Neural cell (in vitro differentiated cells): ENCODE data around the gene P2RX5. TPM values are rescaled to one million over a fixed set of nuclear protein-coding genes. Genes with fewer than 3 reads are reported as not detected.

Experiments
- H2AFZ ChIP-seq: fragments of 200-600, 300-800 bp; sonication (generic), shearing (Covaris generic); 2 replicates; pipeline ENCODE4 v1.6.0; 2014; ENCODE audit warnings: low read depth, mild to moderate bottlenecking, antibody characterized with exemption, low read length, moderate library complexity
- H3F3A ChIP-seq: fragments of 200-600 bp; shearing (Covaris generic); 2 replicates; pipeline ENCODE4 v1.6.1; 2016; ENCODE audit warnings: mild to moderate bottlenecking, moderate library complexity, mixed read lengths, antibody characterized with exemption, low read length; ENCODE audit not compliant: insufficient read depth, poor library complexity, severe bottlenecking
- H3K27ac ChIP-seq: fragments of 200-600, 300-800 bp; sonication (generic), shearing (Covaris generic); 2 replicates; pipeline ENCODE4 v1.5.1; 2014; ENCODE audit warnings: mild to moderate bottlenecking, low read length, moderate library complexity
- H3K27me3 ChIP-seq: fragments of 300-800, 200-600 bp; sonication (generic), shearing (Covaris generic); 2 replicates; pipeline ENCODE4 v1.6.0; 2014; ENCODE audit warnings: mild to moderate bottlenecking, low read depth, low read length, moderate library complexity; ENCODE audit not compliant: insufficient read depth
- H3K36me3 ChIP-seq: fragments of 300-800, 200-600 bp; sonication (generic), shearing (Covaris generic); 2 replicates; pipeline ENCODE4 v1.5.1; 2014; ENCODE audit warnings: mild to moderate bottlenecking, antibody characterized with exemption, low read length, moderate library complexity; ENCODE audit not compliant: insufficient read depth
- H3K4me2 ChIP-seq: fragments of 300-800, 200-600 bp; sonication (generic), shearing (Covaris generic); 2 replicates; pipeline ENCODE4 v1.6.0; 2014; ENCODE audit warnings: mild to moderate bottlenecking, low read length
- H3K4me3 ChIP-seq: fragments of 300-800, 200-600 bp; sonication (generic), shearing (Covaris generic); 2 replicates; pipeline ENCODE4 v1.5.1; 2014; ENCODE audit warnings: mild to moderate bottlenecking, low read length, moderate library complexity
- H3K79me2 ChIP-seq: fragments of 200-600 bp; shearing (Covaris generic); replicated peaks from 2 replicates; pipeline ENCODE4 v1.6.0; 2014; ENCODE audit warnings: mild to moderate bottlenecking, low read length, moderate library complexity; ENCODE audit not compliant: insufficient read depth
- H3K9ac ChIP-seq: fragments of 300-800, 200-600 bp; sonication (generic), shearing (Covaris generic); 2 replicates; pipeline ENCODE4 v1.6.1; 2016; ENCODE audit warnings: mild to moderate bottlenecking, low read length, mixed read lengths
- H3K9me2 ChIP-seq: fragments of 200-600 bp; shearing (Covaris generic); 2 replicates; pipeline ENCODE4 v1.6.1; 2016; ENCODE audit warnings: mild to moderate bottlenecking, low read length, mixed read lengths; ENCODE audit not compliant: insufficient read depth
- H3K9me3 ChIP-seq: fragments of 200-600, 300-800 bp; sonication (generic), shearing (Covaris generic); 2 replicates; pipeline ENCODE4 v1.6.1; 2016; ENCODE audit warnings: mild to moderate bottlenecking, mixed run types, low read length, moderate library complexity, mixed read lengths
- H4K20me1 ChIP-seq: fragments of 200-600 bp; shearing (Covaris generic); 2 replicates; pipeline ENCODE4 v1.6.1; 2016; ENCODE audit warnings: mild to moderate bottlenecking, mixed run types; ENCODE audit not compliant: insufficient read depth
- EP300 ChIP-seq: fragments of 450-650 bp; conservative IDR thresholded peaks from 2 replicates; pipeline ENCODE4 v1.6.1; 2014; ENCODE audit warnings: antibody characterized with exemption, mild to moderate bottlenecking, moderate library complexity; ENCODE audit not compliant: poor library complexity, severe bottlenecking
- EZH2 ChIP-seq: fragments of 200-600, 300-800 bp; shearing (Covaris generic), sonication (generic); IDR thresholded peaks from 2 replicates; pipeline ENCODE4 v1.6.1; 2014; ENCODE audit warnings: antibody characterized with exemption, low read length, borderline replicate concordance, mild to moderate bottlenecking; ENCODE audit not compliant: insufficient read depth, poor library complexity, severe bottlenecking
- MXI1 ChIP-seq: fragments of 450-650 bp; conservative IDR thresholded peaks from 2 replicates; pipeline ENCODE4 v1.6.1; 2014; ENCODE audit warnings: antibody characterized with exemption, mild to moderate bottlenecking; ENCODE audit not compliant: poor library complexity, severe bottlenecking
- POLR2AphosphoS5 ChIP-seq: IDR thresholded peaks from 2 replicates; pipeline ENCODE4 v1.6.1; 2012
- RAD21 ChIP-seq: fragments of 450-650 bp; conservative IDR thresholded peaks from 2 replicates; pipeline ENCODE4 v1.6.1; 2014; ENCODE audit warnings: antibody characterized with exemption, mild to moderate bottlenecking, moderate library complexity
- SMC3 ChIP-seq: fragments of 450-650 bp; conservative IDR thresholded peaks from 2 replicates; pipeline ENCODE4 v1.6.1; 2014; ENCODE audit warnings: antibody characterized with exemption, mild to moderate bottlenecking, moderate library complexity; ENCODE audit not compliant: poor library complexity
- TAF1 ChIP-seq: IDR thresholded peaks from 2 replicates; pipeline ENCODE4 v1.6.1; 2012; ENCODE audit warnings: low read depth
- polyA plus RNA-seq: library from polyadenylated mRNA; depleted of rRNA; stranded (reverse); fragments of >200 nt; gene quantifications from 2 replicates; pipeline ENCODE4 v1.2.3, GENCODE V29; 2014
- TF ChIP-seq, protein P1 (sequence below): fragments of 450-650 bp; IDR thresholded peaks from 2 replicates; pipeline ENCODE4 v1.5.1; 2014; ENCODE audit warnings: antibody characterized with exemption, mild to moderate bottlenecking, moderate library complexity; ENCODE audit not compliant: poor library complexity, severe bottlenecking
- TF ChIP-seq, protein P2 (sequence below): IDR thresholded peaks from 2 replicates; pipeline ENCODE4 v1.6.1; 2012; ENCODE audit warnings: borderline replicate concordance

The P2RX5 gene
- polyA plus RNA-seq, 1 donor from 2014 or later = 7.0 TPM

DNA sequence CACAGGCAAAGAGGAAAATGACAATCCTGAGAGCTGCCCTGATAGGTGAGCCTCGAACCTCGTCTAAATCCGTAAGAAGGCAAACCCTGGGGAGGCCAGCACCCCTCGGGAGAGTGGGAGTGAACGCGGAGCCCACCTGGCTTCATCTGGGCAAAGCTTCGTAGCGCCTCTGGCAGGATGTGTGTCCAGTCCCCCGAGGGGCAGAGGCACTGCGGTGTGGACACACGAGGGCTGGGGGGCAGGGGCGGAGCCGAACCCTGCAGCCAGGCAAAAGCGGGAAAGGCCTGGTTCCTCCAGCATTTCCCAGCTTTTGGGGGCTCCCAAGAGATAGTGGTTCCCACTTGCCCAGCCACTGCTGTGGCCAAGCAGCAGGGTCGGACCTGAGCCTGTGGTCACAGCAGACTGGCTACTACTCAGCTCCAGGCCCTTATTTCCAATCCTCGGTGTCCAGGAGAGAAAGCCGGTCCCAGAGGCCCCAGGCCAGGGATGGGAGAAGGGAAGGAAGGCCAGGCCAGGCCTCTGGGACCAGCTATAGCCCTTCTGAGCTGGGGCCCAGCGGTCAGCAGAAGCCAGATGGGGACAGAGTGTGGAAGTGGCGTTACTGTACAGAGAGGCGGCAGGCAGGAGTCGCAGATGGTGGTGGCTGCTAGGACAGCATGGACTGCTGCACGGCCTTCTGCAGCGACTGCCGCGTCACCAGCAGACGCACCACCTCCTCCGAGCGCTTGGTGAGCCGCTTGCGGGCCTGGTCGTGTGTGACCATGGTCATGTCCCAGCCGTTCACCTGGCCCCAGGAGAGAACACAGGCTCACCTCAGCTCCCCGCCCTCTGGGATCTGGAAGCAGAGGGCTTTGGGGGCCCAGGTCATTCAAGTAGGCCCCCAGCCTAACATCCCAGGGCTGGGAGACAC is 32.6 kb downstream of the P2RX5 start:
- no peaks in the 10 kb centered on the region for H3F3A ChIP-seq
- no peaks in the 10 kb centered on the region for H3K9me3 ChIP-seq
- no peak overlapping the region for H2AFZ ChIP-seq
- TF ChIP-seq EZH2 (no peak), EP300 (no peak), SMC3 (no peak)
- TF ChIP-seq, protein P1, sequence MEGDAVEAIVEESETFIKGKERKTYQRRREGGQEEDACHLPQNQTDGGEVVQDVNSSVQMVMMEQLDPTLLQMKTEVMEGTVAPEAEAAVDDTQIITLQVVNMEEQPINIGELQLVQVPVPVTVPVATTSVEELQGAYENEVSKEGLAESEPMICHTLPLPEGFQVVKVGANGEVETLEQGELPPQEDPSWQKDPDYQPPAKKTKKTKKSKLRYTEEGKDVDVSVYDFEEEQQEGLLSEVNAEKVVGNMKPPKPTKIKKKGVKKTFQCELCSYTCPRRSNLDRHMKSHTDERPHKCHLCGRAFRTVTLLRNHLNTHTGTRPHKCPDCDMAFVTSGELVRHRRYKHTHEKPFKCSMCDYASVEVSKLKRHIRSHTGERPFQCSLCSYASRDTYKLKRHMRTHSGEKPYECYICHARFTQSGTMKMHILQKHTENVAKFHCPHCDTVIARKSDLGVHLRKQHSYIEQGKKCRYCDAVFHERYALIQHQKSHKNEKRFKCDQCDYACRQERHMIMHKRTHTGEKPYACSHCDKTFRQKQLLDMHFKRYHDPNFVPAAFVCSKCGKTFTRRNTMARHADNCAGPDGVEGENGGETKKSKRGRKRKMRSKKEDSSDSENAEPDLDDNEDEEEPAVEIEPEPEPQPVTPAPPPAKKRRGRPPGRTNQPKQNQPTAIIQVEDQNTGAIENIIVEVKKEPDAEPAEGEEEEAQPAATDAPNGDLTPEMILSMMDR = no peak
- H3K27ac ChIP-seq = no peak overlapping the region
- no peaks in the 10 kb centered on the region for H3K27me3 ChIP-seq
- H3K9ac ChIP-seq = no peak overlapping the region
- peaks cover 14% of the 10 kb centered on the region for H3K79me2 ChIP-seq
- no peaks in the 10 kb centered on the region for H4K20me1 ChIP-seq
- H3K9me2 ChIP-seq = no peaks in the 10 kb centered on the region
- no peak overlapping the region for H3K4me3 ChIP-seq
- H3K4me2 ChIP-seq = no peak overlapping the region
- H3K36me3 ChIP-seq = no peaks in the 10 kb centered on the region

DNA sequence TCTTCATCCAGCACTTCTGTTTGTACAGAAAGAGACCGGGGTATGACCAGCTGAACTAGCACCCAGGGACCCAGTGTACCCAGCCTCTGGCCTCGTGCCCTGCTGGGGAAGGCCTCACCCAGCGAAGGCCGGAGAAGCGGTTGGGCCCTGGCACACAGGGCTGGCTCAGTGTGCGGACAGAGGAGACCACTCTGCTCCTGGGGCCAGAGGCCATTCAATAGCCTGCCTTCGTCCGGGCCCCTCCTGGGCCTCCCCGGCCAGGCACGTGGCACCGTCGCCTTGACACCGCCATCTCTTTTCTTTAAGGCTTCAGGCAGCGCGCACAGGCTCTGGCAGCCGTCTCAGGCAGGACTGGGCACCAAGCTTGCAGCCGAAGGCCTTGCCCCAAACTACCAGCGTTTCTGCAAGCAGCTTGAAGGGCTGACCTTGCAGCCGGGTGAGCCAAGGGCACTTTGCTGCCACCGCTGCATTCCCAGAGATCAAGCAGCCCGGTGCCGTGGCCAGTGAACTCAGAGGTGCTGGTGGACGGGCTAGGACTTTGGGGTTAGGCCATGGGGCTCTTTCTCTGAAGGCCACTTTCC is 35.6 kb downstream of the P2RX5 start:
- H3K27me3 ChIP-seq = no peaks in the 10 kb centered on the region
- H3K9me2 ChIP-seq = no peaks in the 10 kb centered on the region
- no peak overlapping the region for H3K4me3 ChIP-seq
- no peaks in the 10 kb centered on the region for H3K79me2 ChIP-seq
- no peak overlapping the region for H2AFZ ChIP-seq
- no peak overlapping the region for H3K9ac ChIP-seq
- TF ChIP-seq, protein P2, sequence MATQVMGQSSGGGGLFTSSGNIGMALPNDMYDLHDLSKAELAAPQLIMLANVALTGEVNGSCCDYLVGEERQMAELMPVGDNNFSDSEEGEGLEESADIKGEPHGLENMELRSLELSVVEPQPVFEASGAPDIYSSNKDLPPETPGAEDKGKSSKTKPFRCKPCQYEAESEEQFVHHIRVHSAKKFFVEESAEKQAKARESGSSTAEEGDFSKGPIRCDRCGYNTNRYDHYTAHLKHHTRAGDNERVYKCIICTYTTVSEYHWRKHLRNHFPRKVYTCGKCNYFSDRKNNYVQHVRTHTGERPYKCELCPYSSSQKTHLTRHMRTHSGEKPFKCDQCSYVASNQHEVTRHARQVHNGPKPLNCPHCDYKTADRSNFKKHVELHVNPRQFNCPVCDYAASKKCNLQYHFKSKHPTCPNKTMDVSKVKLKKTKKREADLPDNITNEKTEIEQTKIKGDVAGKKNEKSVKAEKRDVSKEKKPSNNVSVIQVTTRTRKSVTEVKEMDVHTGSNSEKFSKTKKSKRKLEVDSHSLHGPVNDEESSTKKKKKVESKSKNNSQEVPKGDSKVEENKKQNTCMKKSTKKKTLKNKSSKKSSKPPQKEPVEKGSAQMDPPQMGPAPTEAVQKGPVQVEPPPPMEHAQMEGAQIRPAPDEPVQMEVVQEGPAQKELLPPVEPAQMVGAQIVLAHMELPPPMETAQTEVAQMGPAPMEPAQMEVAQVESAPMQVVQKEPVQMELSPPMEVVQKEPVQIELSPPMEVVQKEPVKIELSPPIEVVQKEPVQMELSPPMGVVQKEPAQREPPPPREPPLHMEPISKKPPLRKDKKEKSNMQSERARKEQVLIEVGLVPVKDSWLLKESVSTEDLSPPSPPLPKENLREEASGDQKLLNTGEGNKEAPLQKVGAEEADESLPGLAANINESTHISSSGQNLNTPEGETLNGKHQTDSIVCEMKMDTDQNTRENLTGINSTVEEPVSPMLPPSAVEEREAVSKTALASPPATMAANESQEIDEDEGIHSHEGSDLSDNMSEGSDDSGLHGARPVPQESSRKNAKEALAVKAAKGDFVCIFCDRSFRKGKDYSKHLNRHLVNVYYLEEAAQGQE = no peak
- TF ChIP-seq, protein P1 = no peak
- TF ChIP-seq RAD21 = no peak
- TF ChIP-seq SMC3 = no peak
- TF ChIP-seq EZH2 = no peak
- no peak for TF ChIP-seq POLR2AphosphoS5
- TF ChIP-seq TAF1 = no peak
- no peak for TF ChIP-seq EP300
- TF ChIP-seq MXI1 = no peak
- H3K36me3 ChIP-seq = no peaks in the 10 kb centered on the region
- no peak overlapping the region for H3K4me2 ChIP-seq
- no peaks in the 10 kb centered on the region for H3K9me3 ChIP-seq
- H4K20me1 ChIP-seq = no peaks in the 10 kb centered on the region
- H3K27ac ChIP-seq = no peak overlapping the region
- H3F3A ChIP-seq = no peaks in the 10 kb centered on the region
